WERI-Rb-1 (cell line): Measurements from ENCODE around the gene IGFBP5.

ENCODE experiments used
- DNase-seq: peaks from one replicate; pipeline ENCODE4 v3.0.0-alpha.2; 2020
- H3K27ac ChIP-seq: fragments of 250-450 bp; sonication (Bioruptor Pico); 2 replicates; pipeline ENCODE4 v1.5.1; 2020; ENCODE audit warnings: mild to moderate bottlenecking, moderate library complexity
- H3K27me3 ChIP-seq: fragments of 250-450 bp; sonication (Bioruptor Pico); 2 replicates; pipeline ENCODE4 v1.5.1; 2021; ENCODE audit warnings: mild to moderate bottlenecking, low read depth, moderate library complexity; ENCODE audit not compliant: insufficient read depth, severe bottlenecking
- H3K36me3 ChIP-seq: fragments of 250-450 bp; sonication (Bioruptor Pico); 2 replicates; pipeline ENCODE4 v1.5.1; 2020; ENCODE audit warnings: mild to moderate bottlenecking, moderate library complexity
- H3K4me3 ChIP-seq: 2 replicates; pipeline ENCODE4 v1.5.1; 2011; ENCODE audit warnings: low read depth, mild to moderate bottlenecking, control low read depth, low read length
- H3K9me3 ChIP-seq: fragments of 250-450 bp; sonication (Bioruptor Pico); 2 replicates; pipeline ENCODE4 v1.5.1; 2021; ENCODE audit warnings: mild to moderate bottlenecking, moderate library complexity; ENCODE audit not compliant: severe bottlenecking
- TF ChIP-seq, protein P1 (sequence below): IDR thresholded peaks from 2 replicates; pipeline ENCODE4 v1.5.1; 2011; ENCODE audit warnings: low read depth, mild to moderate bottlenecking, control low read depth, inconsistent platforms, low read length

The IGFBP5 gene

DNA sequence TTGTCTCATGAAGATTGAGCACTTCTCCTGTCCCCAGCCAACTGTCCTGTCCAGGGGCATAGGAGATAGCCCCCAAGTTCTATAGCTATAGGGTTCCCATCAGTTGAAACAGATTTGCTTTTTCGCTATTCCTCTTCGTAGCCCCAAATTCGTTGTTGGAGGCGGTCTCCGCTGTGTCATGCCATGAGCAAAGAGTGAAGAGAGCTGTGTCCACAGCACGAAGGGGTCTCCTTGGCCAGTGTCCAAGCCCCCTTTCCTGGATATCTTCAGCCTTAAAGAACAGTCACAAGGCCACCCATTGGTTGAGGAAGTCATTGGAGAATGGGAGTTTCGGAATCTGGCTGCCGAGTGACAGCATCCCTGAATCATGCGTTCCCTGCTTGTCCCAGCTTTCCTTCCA is 21.0 kb downstream of the IGFBP5 start:
- Histone ChIP-seq H3K36me3 (no peaks in the 10 kb centered on the region), H3K27me3 (no peaks in the 10 kb centered on the region), H3K27ac (no peak overlapping the region), H3K9me3 (no peaks in the 10 kb centered on the region), H3K4me3 (no peak overlapping the region)
- no peak for DNase-seq
- TF ChIP-seq, protein P1, sequence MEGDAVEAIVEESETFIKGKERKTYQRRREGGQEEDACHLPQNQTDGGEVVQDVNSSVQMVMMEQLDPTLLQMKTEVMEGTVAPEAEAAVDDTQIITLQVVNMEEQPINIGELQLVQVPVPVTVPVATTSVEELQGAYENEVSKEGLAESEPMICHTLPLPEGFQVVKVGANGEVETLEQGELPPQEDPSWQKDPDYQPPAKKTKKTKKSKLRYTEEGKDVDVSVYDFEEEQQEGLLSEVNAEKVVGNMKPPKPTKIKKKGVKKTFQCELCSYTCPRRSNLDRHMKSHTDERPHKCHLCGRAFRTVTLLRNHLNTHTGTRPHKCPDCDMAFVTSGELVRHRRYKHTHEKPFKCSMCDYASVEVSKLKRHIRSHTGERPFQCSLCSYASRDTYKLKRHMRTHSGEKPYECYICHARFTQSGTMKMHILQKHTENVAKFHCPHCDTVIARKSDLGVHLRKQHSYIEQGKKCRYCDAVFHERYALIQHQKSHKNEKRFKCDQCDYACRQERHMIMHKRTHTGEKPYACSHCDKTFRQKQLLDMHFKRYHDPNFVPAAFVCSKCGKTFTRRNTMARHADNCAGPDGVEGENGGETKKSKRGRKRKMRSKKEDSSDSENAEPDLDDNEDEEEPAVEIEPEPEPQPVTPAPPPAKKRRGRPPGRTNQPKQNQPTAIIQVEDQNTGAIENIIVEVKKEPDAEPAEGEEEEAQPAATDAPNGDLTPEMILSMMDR: no peak

DNA sequence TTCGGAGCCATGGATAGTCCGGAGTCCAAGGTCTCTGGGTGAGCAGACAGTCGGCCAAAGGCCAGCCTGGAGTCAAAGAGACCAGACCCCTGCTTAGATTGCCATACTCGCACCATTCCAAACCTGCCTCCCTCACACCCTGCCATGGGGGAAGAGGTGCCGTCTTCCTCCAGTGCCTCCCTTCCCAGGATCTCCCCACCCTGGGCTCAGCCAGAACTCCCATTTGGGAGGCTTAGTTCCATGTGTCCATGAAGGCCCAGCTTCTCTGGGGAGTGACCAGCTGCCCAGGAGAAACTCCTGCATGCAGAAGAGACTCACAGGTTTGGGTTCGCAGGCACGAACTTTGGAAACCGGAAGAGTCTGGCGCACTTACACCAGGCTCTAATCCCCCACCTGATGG is 21.7 kb downstream of the IGFBP5 start:
- H3K27me3 ChIP-seq: no peaks in the 10 kb centered on the region

DNA sequence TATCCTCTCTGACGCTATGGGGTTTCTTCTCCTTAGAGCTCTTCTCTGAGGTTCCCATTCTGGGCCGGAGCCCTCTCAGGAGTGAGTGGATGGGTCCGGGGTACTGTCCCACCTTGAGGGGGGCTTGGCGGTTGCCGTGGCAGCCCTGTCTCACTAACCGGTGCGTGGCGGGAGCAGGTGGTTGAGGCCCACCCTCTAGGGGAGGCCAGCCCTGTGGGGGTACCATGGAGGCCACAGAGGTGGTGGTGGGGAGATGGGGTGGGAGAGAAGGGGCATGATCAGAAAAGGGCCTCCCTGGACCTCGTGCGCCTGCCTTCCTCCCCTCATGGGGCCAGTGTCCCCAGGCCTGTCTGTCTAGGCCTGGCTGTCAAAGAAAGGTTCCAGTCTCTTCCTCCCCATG is 22.3 kb downstream of the IGFBP5 start:
- TF ChIP-seq, protein P1: no peak
- DNase-seq: no peak
- no peaks in the 10 kb centered on the region for H3K36me3 ChIP-seq
- no peaks in the 10 kb centered on the region for H3K9me3 ChIP-seq
- no peaks in the 10 kb centered on the region for H3K27me3 ChIP-seq
- no peak overlapping the region for H3K4me3 ChIP-seq
- no peak overlapping the region for H3K27ac ChIP-seq

More for the DNA sequence above, 21.7 kb downstream of the IGFBP5 start:
- no peak overlapping the region for H3K4me3 ChIP-seq
- H3K36me3 ChIP-seq: no peaks in the 10 kb centered on the region
- TF ChIP-seq, protein P1: no peak
- no peaks in the 10 kb centered on the region for H3K9me3 ChIP-seq
- no peak for DNase-seq
- no peak overlapping the region for H3K27ac ChIP-seq

DNA sequence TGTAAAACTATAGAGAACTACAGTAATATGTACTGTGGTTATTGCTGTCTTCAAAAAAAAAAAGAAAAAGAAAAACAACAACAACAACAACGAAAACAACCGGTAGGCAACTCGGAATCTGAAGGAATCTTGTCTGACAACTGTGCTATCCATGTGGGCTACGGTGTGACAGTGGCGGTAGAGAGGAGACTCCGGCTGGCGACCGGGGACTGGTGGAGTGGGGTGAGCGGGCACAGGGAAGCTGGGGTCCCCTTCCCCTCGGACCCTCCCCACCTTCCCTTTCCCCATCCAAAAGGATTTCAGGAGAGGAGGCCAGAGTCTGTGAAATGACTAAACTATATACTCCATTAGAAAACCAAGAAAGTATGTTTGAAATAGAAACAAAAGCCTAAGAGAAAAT is 22.9 kb downstream of the IGFBP5 start:
- no peaks in the 10 kb centered on the region for H3K27me3 ChIP-seq
- TF ChIP-seq, protein P1: no peak
- H3K4me3 ChIP-seq: no peak overlapping the region
- H3K36me3 ChIP-seq: no peaks in the 10 kb centered on the region
- DNase-seq: no peak
- H3K27ac ChIP-seq: no peak overlapping the region
- H3K9me3 ChIP-seq: no peaks in the 10 kb centered on the region

DNA sequence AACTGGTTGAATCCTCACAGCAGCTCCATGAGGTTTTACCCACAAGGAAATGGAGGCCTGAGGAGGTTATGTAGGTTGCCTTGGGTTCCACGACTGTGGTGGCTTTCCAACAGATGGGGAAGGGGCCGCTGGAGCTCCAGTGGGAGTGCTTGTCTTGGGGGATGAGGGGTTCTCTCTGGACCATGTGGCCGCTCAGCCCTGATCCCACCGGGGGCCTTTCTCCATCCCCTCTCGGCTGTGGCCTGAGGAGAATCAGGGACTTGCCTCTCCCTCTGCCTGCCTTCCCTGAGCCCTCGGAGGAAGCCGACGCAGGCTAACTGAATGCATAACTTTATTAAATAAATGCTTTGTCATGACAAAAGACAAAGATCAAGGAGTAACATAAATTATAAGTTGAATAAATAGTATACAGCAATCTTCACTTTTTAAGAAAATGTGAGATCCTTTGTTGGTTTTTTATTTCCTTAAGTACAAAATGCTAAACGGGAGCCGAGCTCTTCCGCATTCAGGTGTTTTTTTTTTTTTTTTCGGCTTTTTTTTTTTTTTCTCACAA is 23.5 kb downstream of the IGFBP5 start:
- Histone ChIP-seq H3K27me3 (no peaks in the 10 kb centered on the region), H3K9me3 (no peaks in the 10 kb centered on the region), H3K27ac (no peak overlapping the region), H3K4me3 (no peak overlapping the region), H3K36me3 (no peaks in the 10 kb centered on the region)
- TF ChIP-seq, protein P1: no peak
- no peak for DNase-seq

DNA sequence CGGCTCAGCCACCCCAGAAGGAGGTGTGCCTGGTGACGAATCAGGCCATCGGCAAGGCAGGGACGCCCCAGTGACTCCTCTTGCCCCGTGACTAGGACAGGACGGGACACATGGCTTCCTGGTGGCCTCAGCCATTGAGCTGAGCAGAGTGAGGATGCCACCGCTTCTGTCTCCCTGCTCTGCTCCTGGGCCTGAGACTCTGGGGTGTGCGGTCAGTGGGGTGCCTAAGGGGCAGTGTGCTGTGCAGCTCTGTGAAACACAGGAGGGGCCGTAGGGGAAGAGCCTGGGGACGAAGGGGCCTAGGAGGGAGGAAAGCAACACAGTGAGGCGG is 24.3 kb downstream of the IGFBP5 start:
- H3K9me3 ChIP-seq: no peaks in the 10 kb centered on the region
- no peak for DNase-seq
- no peak overlapping the region for H3K4me3 ChIP-seq
- no peaks in the 10 kb centered on the region for H3K27me3 ChIP-seq
- TF ChIP-seq, protein P1: no peak
- no peak overlapping the region for H3K27ac ChIP-seq
- no peaks in the 10 kb centered on the region for H3K36me3 ChIP-seq
